H9 (cell line): ENCODE data around the gene PM20D2. TPM values are rescaled to one million over a fixed set of nuclear protein-coding genes. Genes with fewer than 3 reads are reported as not detected.

ENCODE experiments used
- DNase-seq: peaks from one replicate; pipeline ENCODE4 v3.0.0-alpha.2; 2017
- H2AFZ ChIP-seq: one replicate; pipeline ENCODE4 v1.6.1; 2013; ENCODE audit warnings: mild to moderate bottlenecking, low read length, control low read depth, moderate library complexity
- H2AK5ac ChIP-seq: 2 replicates; pipeline ENCODE4 v1.6.1; 2013; ENCODE audit warnings: low read length, control low read depth, mixed read lengths; ENCODE audit not compliant: insufficient read length
- H2BK120ac ChIP-seq: one replicate; pipeline ENCODE4 v1.6.1; 2013; ENCODE audit warnings: low read depth, mild to moderate bottlenecking, low read length, control low read depth, inconsistent platforms; ENCODE audit not compliant: poor library complexity, severe bottlenecking
- H2BK12ac ChIP-seq: 2 replicates; pipeline ENCODE4 v1.6.1; 2013; ENCODE audit warnings: low read length, control low read depth, mixed read lengths, low read depth; ENCODE audit not compliant: insufficient read length
- H2BK15ac ChIP-seq: 2 replicates; pipeline ENCODE4 v1.6.1; 2013; ENCODE audit warnings: low read depth, low read length, control low read depth
- H2BK20ac ChIP-seq: one replicate; pipeline ENCODE4 v1.6.1; 2013; ENCODE audit warnings: low read depth, mild to moderate bottlenecking, low read length, control low read depth, inconsistent platforms; ENCODE audit not compliant: poor library complexity, severe bottlenecking
- H2BK5ac ChIP-seq: 2 replicates; pipeline ENCODE4 v1.6.1; 2013; ENCODE audit warnings: low read length, control low read depth, mixed read lengths; ENCODE audit not compliant: insufficient read length
- H3K14ac ChIP-seq: 2 replicates; pipeline ENCODE4 v1.6.1; 2013; ENCODE audit warnings: low read length, control low read depth; ENCODE audit not compliant: insufficient read depth
- H3K18ac ChIP-seq: 2 replicates; pipeline ENCODE4 v1.6.1; 2013; ENCODE audit warnings: low read depth, mild to moderate bottlenecking, mixed read lengths, low read length, control low read depth; ENCODE audit not compliant: insufficient read length
- H3K23ac ChIP-seq: 2 replicates; pipeline ENCODE4 v1.6.1; 2013; ENCODE audit warnings: low read length, control low read depth, mixed read lengths, low read depth; ENCODE audit not compliant: insufficient read length
- H3K23me2 ChIP-seq: 2 replicates; pipeline ENCODE4 v1.6.1; 2013; ENCODE audit warnings: low read depth, mild to moderate bottlenecking, mixed read lengths, low read length, control low read depth; ENCODE audit not compliant: insufficient read length, poor library complexity, severe bottlenecking
- H3K27ac ChIP-seq: 2 replicates; pipeline ENCODE4 v1.5.1; 2013; ENCODE audit warnings: low read length, control low read depth, mixed read lengths, low read depth; ENCODE audit not compliant: insufficient read length
- H3K27me3 ChIP-seq: 2 replicates; pipeline ENCODE4 v1.6.1; 2013; ENCODE audit warnings: low read length, control low read depth, inconsistent platforms; ENCODE audit not compliant: insufficient read depth
- H3K4ac ChIP-seq: 2 replicates; pipeline ENCODE4 v1.6.1; 2013; ENCODE audit warnings: low read depth, mild to moderate bottlenecking, control low read depth, inconsistent platforms, low read length, moderate library complexity
- H3K4me1 ChIP-seq: 2 replicates; pipeline ENCODE4 v1.6.1; 2013; ENCODE audit warnings: low read length, control low read depth, inconsistent platforms; ENCODE audit not compliant: insufficient read depth
- H3K4me2 ChIP-seq: 2 replicates; pipeline ENCODE4 v1.6.1; 2013; ENCODE audit warnings: low read length, control low read depth, mixed read lengths; ENCODE audit not compliant: insufficient read length, insufficient read depth
- H3K56ac ChIP-seq: 2 replicates; pipeline ENCODE4 v1.6.1; 2013; ENCODE audit warnings: low read depth, mild to moderate bottlenecking, mixed read lengths, low read length, control low read depth; ENCODE audit not compliant: insufficient read length
- H3K79me1 ChIP-seq: 2 replicates; pipeline ENCODE4 v1.6.1; 2013; ENCODE audit warnings: low read depth, mild to moderate bottlenecking, moderate library complexity, low read length, control low read depth, inconsistent platforms; ENCODE audit not compliant: insufficient read depth, poor library complexity, severe bottlenecking
- H3K79me2 ChIP-seq: 2 replicates; pipeline ENCODE4 v1.6.1; 2013; ENCODE audit warnings: low read length, control low read depth, inconsistent platforms; ENCODE audit not compliant: insufficient read depth
- H3K9ac ChIP-seq: 2 replicates; pipeline ENCODE4 v1.6.1; 2013; ENCODE audit warnings: low read length, control low read depth, mixed read lengths; ENCODE audit not compliant: insufficient read length; ENCODE audit errors: extremely low read depth
- H3K9me3 ChIP-seq: one replicate; pipeline ENCODE4 v1.6.1; 2013; ENCODE audit warnings: low read depth, low read length, inconsistent platforms; ENCODE audit not compliant: control insufficient read depth
- H3T11ph ChIP-seq: one replicate; pipeline ENCODE4 v1.6.1; 2013; ENCODE audit warnings: mild to moderate bottlenecking, low read length, control low read depth, inconsistent platforms
- H4K20me1 ChIP-seq: one replicate; pipeline ENCODE4 v1.6.1; 2013; ENCODE audit not compliant: control insufficient read depth, insufficient read length, insufficient read depth
- H4K5ac ChIP-seq: 2 replicates; pipeline ENCODE4 v1.6.1; 2013; ENCODE audit warnings: low read depth, mild to moderate bottlenecking, mixed read lengths, low read length, control low read depth; ENCODE audit not compliant: insufficient read length
- H4K8ac ChIP-seq: replicated peaks from 2 replicates; pipeline ENCODE4 v1.6.1; 2013; ENCODE audit warnings: low read length, control low read depth, mixed read lengths, low read depth; ENCODE audit not compliant: insufficient read length
- H4K91ac ChIP-seq: 2 replicates; pipeline ENCODE4 v1.6.1; 2013; ENCODE audit warnings: low read depth, mild to moderate bottlenecking, moderate library complexity, mixed read lengths, low read length, control low read depth; ENCODE audit not compliant: insufficient read length
- H3K27ac Mint-ChIP-seq, 3 experiments: 2 replicates in 2 of 3; 3 replicates in 1 of 3; pipeline ENCODE4 v1.8.0; 2020 to 2021; ENCODE audit warnings: mixed read lengths in 3 of 3, mild to moderate bottlenecking in 1 of 3, moderate library complexity in 1 of 3
- H3K27me3 Mint-ChIP-seq: 2 replicates; pipeline ENCODE4 v1.8.0; 2021; ENCODE audit warnings: low read depth, mild to moderate bottlenecking, moderate library complexity, mixed read lengths
- H3K36me3 Mint-ChIP-seq, 3 experiments: 2 replicates in 2 of 3; 3 replicates in 1 of 3; pipeline ENCODE4 v1.8.0; 2020 to 2021; ENCODE audit warnings: low read depth in 3 of 3, mixed read lengths in 3 of 3; ENCODE audit not compliant: insufficient read depth in 1 of 3
- H3K4me1 Mint-ChIP-seq, 2 experiments: 2 replicates each; pipeline ENCODE4 v1.8.0; 2020; ENCODE audit warnings: mixed read lengths in 2 of 2
- H3K4me3 Mint-ChIP-seq, 2 experiments: 2 replicates in 1 of 2; 3 replicates in 1 of 2; pipeline ENCODE4 v1.8.0; 2020 to 2021; ENCODE audit warnings: mild to moderate bottlenecking in 2 of 2, mixed read lengths in 2 of 2, moderate library complexity in 1 of 2
- H3K9me3 Mint-ChIP-seq, 2 experiments: 2 replicates in 1 of 2; 3 replicates in 1 of 2; pipeline ENCODE4 v1.8.0; 2020; ENCODE audit warnings: mild to moderate bottlenecking in 2 of 2, mixed read lengths in 2 of 2, moderate library complexity in 1 of 2
- CTCF ChIP-seq: fragments of 200-600 bp; sonication (generic); conservative IDR thresholded peaks from 3 replicates; pipeline ENCODE4 v1.8.0; 2021; ENCODE audit warnings: antibody characterized with exemption, mild to moderate bottlenecking
- WGBS: extraction: QIAGEN DNeasy Blood & Tissue Kit; methylation state at CpG from one replicate; pipeline ENCODE4 v1.1.7; 2013; ENCODE audit warnings: missing lambda C conversion rate, low lambda C conversion rate, mixed read lengths; ENCODE audit not compliant: insufficient read length; ENCODE audit errors: extremely low coverage; 5-methylcytosine and 5-hydroxymethylcytosine counted together
- long read RNA-seq: library from polyadenylated mRNA; unstranded; transcript quantifications from one replicate; pipeline ENCODE4 v2.0.0, GENCODE V29; 2020
- total RNA-seq: library from RNA; stranded (reverse); gene quantifications from 2 replicates; pipeline ENCODE4 v1.2.1, GENCODE V29; 2021

Gene PM20D2
- 8.3 and 8.4 TPM in 2 replicates for total RNA-seq
- long read RNA-seq, full-length matches to known transcripts = 3 of 12 reads
- long read RNA-seq, partial matches to known transcripts = 4 of 12 reads
- long read RNA-seq, other reads (novel, unspliced or antisense) = 5 of 12 reads

- no peak within 1 kb of the TSS for H2BK12ac ChIP-seq
- no peak within 1 kb of the TSS for H2AK5ac ChIP-seq
- peaks cover 8% of the 10 kb centered on the region for H3K23me2 ChIP-seq
- no peak within 1 kb of the TSS for H2BK120ac ChIP-seq
- H3K9me3 ChIP-seq = no peaks in the 10 kb centered on the region
- no peaks in the 10 kb centered on the region for H4K20me1 ChIP-seq
- H3K23ac ChIP-seq = no peak within 1 kb of the TSS
- no peak within 1 kb of the TSS for H4K5ac ChIP-seq
- peaks cover 0 to 3% of the 10 kb centered on the region in 2 experiments; a peak in 1 of 5 replicates for H3K9me3 Mint-ChIP-seq
- H3K79me2 ChIP-seq = no peaks in the 10 kb centered on the region
- peak within 1 kb of the TSS; percentile 41 for H3K14ac ChIP-seq
- H2AFZ ChIP-seq = no peak within 1 kb of the TSS
- TF ChIP-seq CTCF = no peak
- peaks cover 10% of the 10 kb centered on the region; the same call in 1 of the 2 replicates for H3K27me3 ChIP-seq
- H3K4me1 ChIP-seq = no peaks in the 10 kb centered on the region
- H3K27ac Mint-ChIP-seq = no peak within 1 kb of the TSS; a peak in 1 of 7 replicates
- WGBS = no CpG with 5 or more reads among the region's 102 CpGs
- H3K9ac ChIP-seq = no peak within 1 kb of the TSS
- peak within 1 kb of the TSS; percentile 67 for H3K18ac ChIP-seq
- H3K56ac ChIP-seq = no peak within 1 kb of the TSS
- no peak within 1 kb of the TSS for H2BK20ac ChIP-seq
- H3K4me3 Mint-ChIP-seq = peak within 1 kb of the TSS; percentile 64 to 77
- H3K79me1 ChIP-seq = no peaks in the 10 kb centered on the region
- no peak within 1 kb of the TSS for H3K4ac ChIP-seq
- no peak within 1 kb of the TSS for H2BK5ac ChIP-seq
- peak; percentile 72 for DNase-seq
- peak within 1 kb of the TSS; percentile 49 for H3K4me2 ChIP-seq
- no peak within 1 kb of the TSS for H4K8ac ChIP-seq
- no peak within 1 kb of the TSS for H4K91ac ChIP-seq
- H3T11ph ChIP-seq = no peak within 1 kb of the TSS
- H2BK15ac ChIP-seq = no peak within 1 kb of the TSS
- no peaks in the 10 kb centered on the region; a peak in 1 of 7 replicates for H3K36me3 Mint-ChIP-seq
- H3K4me1 Mint-ChIP-seq = peaks cover 9% of the 10 kb centered on the region in 2 experiments
- no peak within 1 kb of the TSS for H3K27ac ChIP-seq
- H3K27me3 Mint-ChIP-seq = peaks cover 46% of the 10 kb centered on the region
Observed at GRCh38 chr6:89145956-89146717, at the start of gene PM20D2. TSS of gene PM20D2 (plus strand) at chr6:89146055. CDS start at chr6:89146145, 90 bp downstream.
